Breast epithelium (tissue), 3 donors: ENCODE measurements around the gene CAB39L.

Experiments used
- CTCF ChIP-seq, 3 donors: fragments of 450-650 bp; IDR thresholded peaks; one replicate each; pipeline ENCODE4 v1.5.1; 2016 to 2017; ENCODE audit warnings: antibody characterized with exemption in 3 of 3, mild to moderate bottlenecking in 3 of 3, moderate library complexity in 3 of 3
- POLR2A ChIP-seq: fragments of 450-650 bp; IDR thresholded peaks from one replicate; pipeline ENCODE4 v1.6.1; 2016; ENCODE audit warnings: antibody characterized with exemption, mild to moderate bottlenecking, moderate library complexity

GRCh38 chr13:49459580-49459979, 15.7 kb upstream of the CAB39L start:
- TF ChIP-seq CTCF (IDR thresholded peaks at IDR 0.05) (no peak), POLR2A (no peak)
